Parathyroid adenoma (tissue), 2 donors: Measurements from ENCODE around the gene LIPT2.

Source experiments
- H2AFZ ChIP-seq: fragments of 300-600 bp; sonication (generic); one replicate; pipeline ENCODE4 v1.7.0; 2017; ENCODE audit warnings: antibody characterized with exemption, mild to moderate bottlenecking
- H3K27ac ChIP-seq: fragments of 300-600 bp; sonication (generic); one replicate; pipeline ENCODE4 v1.7.0; 2017
- H3K27me3 ChIP-seq: fragments of 300-600 bp; sonication (generic); one replicate; pipeline ENCODE4 v1.7.0; 2017; ENCODE audit warnings: low read length; ENCODE audit not compliant: control insufficient read depth, insufficient read depth
- H3K36me3 ChIP-seq: fragments of 300-600 bp; sonication (generic); one replicate; pipeline ENCODE4 v1.7.0; 2017; ENCODE audit warnings: low read length; ENCODE audit not compliant: control insufficient read depth, insufficient read depth
- H3K4me1 ChIP-seq: fragments of 300-600 bp; sonication (generic); one replicate; pipeline ENCODE4 v1.7.0; 2017; ENCODE audit warnings: control low read depth
- H3K4me2 ChIP-seq: fragments of 300-600 bp; sonication (generic); one replicate; pipeline ENCODE4 v1.7.0; 2017; ENCODE audit warnings: low read length
- H3K4me3 ChIP-seq: fragments of 300-600 bp; sonication (generic); one replicate; pipeline ENCODE4 v1.7.0; 2017; ENCODE audit warnings: low read depth, low read length
- H3K79me2 ChIP-seq: fragments of 300-600 bp; sonication (generic); one replicate; pipeline ENCODE4 v1.7.0; 2017; ENCODE audit warnings: control low read depth
- H3K9ac ChIP-seq: fragments of 300-600 bp; sonication (generic); one replicate; pipeline ENCODE4 v1.7.0; 2017; ENCODE audit warnings: mild to moderate bottlenecking
- H3K9me3 ChIP-seq: fragments of 300-600 bp; sonication (generic); one replicate; pipeline ENCODE4 v1.7.0; 2017; ENCODE audit warnings: low read length; ENCODE audit not compliant: control insufficient read depth
- TF ChIP-seq, protein P1 (sequence below): fragments of 300-600 bp; sonication (generic); IDR thresholded peaks from one replicate; pipeline ENCODE4 v1.7.0; 2017; ENCODE audit warnings: antibody characterized with exemption, mild to moderate bottlenecking
- donor health status: primary hyperparathyroidism.

The LIPT2 gene

DNA sequence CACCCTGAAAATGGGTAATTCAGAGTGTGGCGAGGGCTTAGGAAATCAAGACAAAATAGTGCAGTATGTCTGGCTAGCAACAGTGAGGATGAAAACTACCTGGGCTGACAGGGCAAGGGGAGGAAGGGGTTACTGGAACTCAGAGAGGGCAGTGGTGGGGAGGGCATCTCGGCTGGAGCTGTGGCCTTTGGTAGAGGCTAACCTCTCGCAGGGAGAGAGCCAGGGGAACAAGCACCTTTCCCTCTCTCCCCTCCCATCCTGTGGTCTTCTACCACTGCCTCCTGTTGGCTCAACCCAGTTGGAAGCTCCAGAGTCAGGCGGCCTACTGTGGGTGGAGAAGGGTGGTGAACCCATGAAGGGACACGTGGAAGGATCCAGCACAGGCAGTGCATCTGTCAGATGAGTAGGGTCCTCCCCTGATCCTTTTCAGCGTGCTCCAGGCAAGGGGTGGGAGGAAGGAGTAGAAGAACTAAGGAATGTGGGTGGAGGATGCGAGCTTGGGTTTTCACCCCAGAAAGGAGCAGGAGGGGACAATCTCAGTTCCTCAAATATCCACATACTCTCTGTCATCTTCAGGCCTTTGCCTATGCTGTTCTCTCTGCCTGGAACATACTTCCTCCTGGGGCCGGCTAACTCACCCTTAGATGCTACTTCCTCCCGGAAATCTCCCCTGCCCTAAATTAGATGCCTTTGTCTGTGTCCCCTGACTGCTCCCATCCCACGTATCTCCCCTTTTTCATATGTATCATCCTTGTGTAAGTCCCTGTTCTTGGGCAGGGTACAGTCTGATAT, 19.9 kb downstream of the LIPT2 start:
- H3K79me2 ChIP-seq = no peaks in the 10 kb centered on the region
- TF ChIP-seq, protein P1, sequence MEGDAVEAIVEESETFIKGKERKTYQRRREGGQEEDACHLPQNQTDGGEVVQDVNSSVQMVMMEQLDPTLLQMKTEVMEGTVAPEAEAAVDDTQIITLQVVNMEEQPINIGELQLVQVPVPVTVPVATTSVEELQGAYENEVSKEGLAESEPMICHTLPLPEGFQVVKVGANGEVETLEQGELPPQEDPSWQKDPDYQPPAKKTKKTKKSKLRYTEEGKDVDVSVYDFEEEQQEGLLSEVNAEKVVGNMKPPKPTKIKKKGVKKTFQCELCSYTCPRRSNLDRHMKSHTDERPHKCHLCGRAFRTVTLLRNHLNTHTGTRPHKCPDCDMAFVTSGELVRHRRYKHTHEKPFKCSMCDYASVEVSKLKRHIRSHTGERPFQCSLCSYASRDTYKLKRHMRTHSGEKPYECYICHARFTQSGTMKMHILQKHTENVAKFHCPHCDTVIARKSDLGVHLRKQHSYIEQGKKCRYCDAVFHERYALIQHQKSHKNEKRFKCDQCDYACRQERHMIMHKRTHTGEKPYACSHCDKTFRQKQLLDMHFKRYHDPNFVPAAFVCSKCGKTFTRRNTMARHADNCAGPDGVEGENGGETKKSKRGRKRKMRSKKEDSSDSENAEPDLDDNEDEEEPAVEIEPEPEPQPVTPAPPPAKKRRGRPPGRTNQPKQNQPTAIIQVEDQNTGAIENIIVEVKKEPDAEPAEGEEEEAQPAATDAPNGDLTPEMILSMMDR = no peak
- H3K27me3 ChIP-seq = no peaks in the 10 kb centered on the region
- no peak overlapping the region for H3K27ac ChIP-seq
- no peak overlapping the region for H3K9ac ChIP-seq
- no peaks in the 10 kb centered on the region for H3K9me3 ChIP-seq
- no peak overlapping the region for H3K4me2 ChIP-seq
- H3K36me3 ChIP-seq = no peaks in the 10 kb centered on the region
- H2AFZ ChIP-seq = no peak overlapping the region
- H3K4me1 ChIP-seq = no peaks in the 10 kb centered on the region
- no peak overlapping the region for H3K4me3 ChIP-seq

DNA sequence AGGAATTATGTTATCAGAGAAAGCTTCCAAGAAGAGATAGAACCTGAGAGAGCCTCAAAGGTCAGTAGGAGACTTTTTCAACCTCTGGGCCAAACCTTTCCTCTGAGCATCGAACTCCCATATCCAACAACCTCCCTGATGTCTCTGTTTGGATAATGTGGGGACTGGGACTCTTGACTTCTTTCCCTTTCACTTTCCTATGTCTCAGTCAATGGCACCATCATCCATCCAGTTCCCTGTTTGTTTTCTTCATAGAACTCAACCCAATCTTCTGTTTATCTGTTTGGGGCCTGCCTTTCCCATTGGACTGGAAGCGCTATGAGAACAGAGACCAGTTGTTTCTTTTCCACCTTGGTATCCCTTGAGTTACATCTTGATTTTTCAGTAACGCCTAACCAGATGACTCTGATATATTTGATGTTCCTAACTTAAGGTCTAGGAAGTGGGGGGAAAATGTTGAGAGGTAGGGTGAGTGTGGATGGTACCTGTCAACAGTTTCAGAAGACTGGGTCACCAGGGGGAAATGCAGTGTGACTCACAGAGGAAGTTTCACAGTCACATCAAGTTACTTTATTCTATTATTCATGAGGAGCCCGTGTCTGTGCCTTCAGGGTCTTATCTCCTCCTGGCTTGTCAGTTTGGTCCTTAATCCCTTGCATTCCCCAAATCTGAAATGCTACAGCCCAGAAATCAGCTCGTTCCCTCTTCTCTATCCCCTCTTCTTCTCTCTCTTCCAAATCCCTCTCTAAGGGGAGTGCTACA, 21.7 kb downstream of the LIPT2 start:
- Histone ChIP-seq H3K36me3 (no peaks in the 10 kb centered on the region), H3K4me1 (no peaks in the 10 kb centered on the region), H2AFZ (no peak overlapping the region), H3K27ac (no peak overlapping the region), H3K9me3 (no peaks in the 10 kb centered on the region), H3K4me3 (no peak overlapping the region), H3K27me3 (no peaks in the 10 kb centered on the region), H3K9ac (no peak overlapping the region), H3K79me2 (no peaks in the 10 kb centered on the region), H3K4me2 (no peak overlapping the region)
- TF ChIP-seq, protein P1 = no peak

DNA sequence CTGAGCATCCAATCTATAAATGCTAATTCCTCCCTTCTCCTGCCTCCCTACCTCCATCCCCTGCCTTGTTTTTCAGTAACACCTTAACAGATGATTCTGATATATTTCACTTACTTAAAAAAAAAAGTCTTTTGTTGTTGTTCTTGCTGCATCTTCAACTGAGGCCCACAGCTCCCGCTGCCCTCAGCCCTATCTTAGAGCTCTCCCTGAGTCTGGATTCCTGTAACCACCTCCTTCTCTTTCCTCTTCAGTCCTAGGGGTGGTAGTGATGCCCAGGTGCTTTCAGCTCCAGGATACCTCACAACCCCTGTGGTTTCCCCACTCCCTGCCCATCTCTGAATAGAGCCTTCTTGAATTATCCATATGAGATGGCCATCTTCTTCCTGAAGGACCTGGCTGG, 22.5 kb downstream of the LIPT2 start:
- H3K36me3 ChIP-seq = no peaks in the 10 kb centered on the region
- H3K9me3 ChIP-seq = no peaks in the 10 kb centered on the region
- H3K4me1 ChIP-seq = no peaks in the 10 kb centered on the region
- H3K79me2 ChIP-seq = no peaks in the 10 kb centered on the region
- H2AFZ ChIP-seq = no peak overlapping the region
- no peak overlapping the region for H3K4me2 ChIP-seq
- H3K27me3 ChIP-seq = no peaks in the 10 kb centered on the region
- no peak overlapping the region for H3K9ac ChIP-seq
- no peak overlapping the region for H3K27ac ChIP-seq
- no peak overlapping the region for H3K4me3 ChIP-seq
- TF ChIP-seq, protein P1 = no peak

DNA sequence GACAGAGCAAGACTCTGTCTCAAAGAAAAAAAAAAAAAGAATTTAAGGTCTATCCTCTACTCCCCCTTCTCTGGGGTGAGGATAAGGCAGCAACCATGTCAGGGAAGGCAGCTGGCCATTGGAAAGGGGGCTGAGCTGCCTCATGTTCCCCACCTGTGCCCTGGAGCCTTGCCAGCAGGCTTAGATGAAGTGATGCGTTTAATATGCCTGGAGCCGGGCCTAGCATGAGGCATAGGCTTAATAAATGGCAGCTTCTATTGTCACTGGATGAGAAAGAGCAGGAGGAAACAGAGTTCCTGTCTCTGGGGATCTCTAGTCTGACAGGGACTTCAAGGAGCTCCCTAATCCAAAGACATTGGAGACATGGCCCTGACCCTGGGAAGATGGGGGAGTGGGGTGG, 23.0 kb downstream of the LIPT2 start:
- H3K36me3 ChIP-seq = no peaks in the 10 kb centered on the region
- H3K4me2 ChIP-seq = no peak overlapping the region
- H3K79me2 ChIP-seq = no peaks in the 10 kb centered on the region
- no peaks in the 10 kb centered on the region for H3K27me3 ChIP-seq
- H3K4me1 ChIP-seq = no peaks in the 10 kb centered on the region
- no peak overlapping the region for H2AFZ ChIP-seq
- TF ChIP-seq, protein P1 = no peak
- H3K9me3 ChIP-seq = no peaks in the 10 kb centered on the region
- no peak overlapping the region for H3K4me3 ChIP-seq
- H3K27ac ChIP-seq = no peak overlapping the region
- no peak overlapping the region for H3K9ac ChIP-seq
